HepG2 (cell line): ENCODE measurements around the gene TUBB4B. TPM values are rescaled to one million over a fixed set of nuclear protein-coding genes. Genes with fewer than 3 reads are reported as not detected.
A peak's percentile ranks its signal among the peaks of the same experiment; 100 is the strongest.

ENCODE experiments used
- BHLHE40 ChIP-seq: IDR thresholded peaks from 2 replicates; pipeline ENCODE4 v1.6.1; 2011; ENCODE audit warnings: low read length, improper control_type of control experiment
- DR1 ChIP-seq: sonication (generic); formaldehyde crosslinking; IDR thresholded peaks from 2 replicates; pipeline ENCODE4 v1.8.0; 2021; ENCODE audit warnings: mild to moderate bottlenecking, missing genetic modification reagents, inconsistent platforms
- HMGA1 ChIP-seq: sonication (generic); formaldehyde crosslinking; conservative IDR thresholded peaks from 2 replicates; pipeline ENCODE4 v1.4.0; 2020; ENCODE audit warnings: missing genetic modification reagents
- MYC ChIP-seq: sonication (generic); formaldehyde crosslinking; IDR thresholded peaks from 2 replicates; pipeline ENCODE4 v1.9.0; 2021; ENCODE audit warnings: missing genetic modification reagents, borderline replicate concordance
- PAF1 ChIP-seq: IDR thresholded peaks from 2 replicates; pipeline ENCODE4 v1.6.1; 2016; ENCODE audit warnings: missing genetic modification reagents, missing compliant biosample characterization
- SETDB1 ChIP-seq: sonication (generic); formaldehyde crosslinking; IDR thresholded peaks from 2 replicates; pipeline ENCODE4 v1.5.1; 2020; ENCODE audit warnings: missing genetic modification reagents, mild to moderate bottlenecking, borderline replicate concordance
- TFE3 ChIP-seq: IDR thresholded peaks from 2 replicates; pipeline ENCODE4 v1.6.1; 2016
- ZBTB21 ChIP-seq: sonication (generic); formaldehyde crosslinking; IDR thresholded peaks from 2 replicates; pipeline ENCODE4 v1.4.0; 2020; ENCODE audit warnings: missing genetic modification reagents
- ZNF142 ChIP-seq: sonication (generic); formaldehyde crosslinking; IDR thresholded peaks from 2 replicates; pipeline ENCODE4 v1.4.0; 2020; ENCODE audit warnings: missing genetic modification reagents
- ZNF20 ChIP-seq: sonication (generic); formaldehyde crosslinking; IDR thresholded peaks from 2 replicates; pipeline ENCODE4 v1.4.0; 2020; ENCODE audit warnings: mild to moderate bottlenecking, moderate library complexity, missing genetic modification reagents
- ZNF546 ChIP-seq: sonication (generic); formaldehyde crosslinking; conservative IDR thresholded peaks from 2 replicates; pipeline ENCODE4 v1.8.1; 2023; ENCODE audit warnings: mild to moderate bottlenecking, missing genetic modification reagents
- polyA plus RNA-seq, 8 experiments: library from polyadenylated mRNA; depleted of rRNA in 3 of 8; stranded (reverse) in 7 of 8; unstranded in 1 of 8; fragments of >200 nt; fragmentation: Illumina TruSeq in 4 of 8; extraction: Trizol in 4 of 8; gene quantifications; 2 replicates each; pipeline versions ENCODE4 v1.2.1 to v1.2.3, GENCODE V29; 2011 to 2016; ENCODE audit warnings: low read depth in 4 of 8, missing spikeins in 1 of 8, mixed read lengths in 1 of 8; ENCODE audit not compliant: insufficient read depth in 1 of 8
- total RNA-seq, 5 experiments: library from RNA; depleted of rRNA; stranded (reverse); fragments of >200 nt; fragmentation: Illumina TruSeq; extraction: Trizol; gene quantifications; 2 replicates each; pipeline ENCODE4 v1.2.3, GENCODE V29; 2016; ENCODE audit warnings: low read depth in 1 of 5

Gene TUBB4B
- total and polyA plus RNA-seq, 2 of the 13 experiments (the other 11 are each of a cell fraction or from before 2014, with no cell fraction given) = 182 to 412 TPM

GRCh38 chr9:137276473-137277328, 35.6 kb downstream of the TUBB4B start (continued):
- no peak for TF ChIP-seq ZNF142 (CRISPR knock-in tag)
- 0 out of 2 replicates have a peak, but pooled peaks have one; percentile 16 for TF ChIP-seq BHLHE40
- TF ChIP-seq DR1 (CRISPR knock-in tag) = 0 out of 2 replicates have a peak, but pooled peaks have one; percentile 43
- TF ChIP-seq ZBTB21 (CRISPR knock-in tag) = no peak
- TF ChIP-seq PAF1 (CRISPR knock-in tag) = no peak
- TF ChIP-seq SETDB1 = no peak
- no peak for TF ChIP-seq HMGA1 (CRISPR knock-in tag)
- TF ChIP-seq ZNF20 (CRISPR knock-in tag) = peak; percentile 84; the same call in 1 of the 2 replicates
- 0 out of 2 replicates have a peak, but pooled peaks have one; percentile 9 for TF ChIP-seq TFE3 (CRISPR knock-in tag)
- peak; percentile 38; the same call in 1 of the 2 replicates for TF ChIP-seq ZNF546 (CRISPR knock-in tag)
- peak; percentile 33; the same call in 1 of the 2 replicates for TF ChIP-seq MYC
